ENCODE data around the gene SSR1. TPM values are rescaled to one million over a fixed set of nuclear protein-coding genes. Genes with fewer than 3 reads are reported as not detected.

Gene SSR1
- polyA plus RNA-seq, 1 donor = 134 TPM

DNA sequence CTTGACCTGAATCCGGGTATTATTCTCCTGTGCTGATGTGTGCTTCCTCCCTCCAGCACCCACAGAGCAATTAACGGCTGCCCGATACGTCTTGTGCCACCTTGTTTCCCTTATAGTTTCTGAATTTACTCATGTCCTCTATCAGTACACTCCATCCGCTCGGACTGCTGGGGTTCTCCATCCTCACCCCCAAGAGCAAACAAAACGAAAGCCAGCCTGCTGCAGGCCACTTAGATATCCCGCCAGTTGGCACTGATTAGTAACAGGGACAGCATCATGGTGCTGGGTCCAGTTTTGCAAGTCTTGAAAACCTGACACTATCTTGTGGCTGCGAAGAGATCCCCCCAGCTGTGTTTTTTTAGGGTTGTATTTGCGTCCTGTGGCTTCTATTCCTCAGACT, 71.8 kb downstream of the SSR1 start:
- no peak for DNase-seq

DNA sequence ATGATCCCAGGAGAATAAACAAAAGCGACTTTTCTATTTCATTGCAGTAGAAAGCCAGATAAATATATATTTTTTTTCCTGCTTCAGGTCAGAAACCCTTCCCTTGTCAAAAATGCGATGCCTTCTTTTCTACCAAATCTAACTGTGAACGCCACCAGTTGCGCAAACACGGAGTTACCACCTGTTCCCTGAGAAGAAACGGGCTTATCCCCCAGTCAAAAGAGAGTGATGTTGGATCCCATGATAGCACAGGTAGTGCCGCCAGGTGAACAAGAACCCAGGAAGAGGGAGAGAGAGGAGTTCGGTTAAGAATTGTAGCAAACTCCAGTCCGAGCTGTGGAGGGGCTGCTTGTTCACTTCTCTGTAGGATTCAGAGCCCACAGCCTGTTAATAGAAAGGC, 72.6 kb downstream of the SSR1 start:
- DNase-seq = no peak

DNA sequence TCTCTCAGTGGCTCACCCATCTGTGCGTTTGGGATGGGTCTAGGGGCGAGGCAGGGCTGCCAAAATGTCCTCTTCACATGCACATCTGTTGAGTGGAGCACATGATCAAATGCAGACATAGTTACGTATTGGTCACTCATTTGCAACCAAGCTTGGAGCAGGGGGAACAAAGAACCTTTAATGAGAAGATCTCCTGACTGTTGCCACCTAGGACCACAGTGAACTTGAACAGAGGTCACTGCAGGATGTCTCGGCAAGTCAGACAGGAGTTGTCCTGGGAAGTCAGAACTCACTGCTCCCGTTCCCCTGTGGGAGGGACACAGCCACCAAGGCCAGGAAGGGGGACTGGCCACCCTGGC, 73.4 kb downstream of the SSR1 start:
- DNase-seq = no peak

DNA sequence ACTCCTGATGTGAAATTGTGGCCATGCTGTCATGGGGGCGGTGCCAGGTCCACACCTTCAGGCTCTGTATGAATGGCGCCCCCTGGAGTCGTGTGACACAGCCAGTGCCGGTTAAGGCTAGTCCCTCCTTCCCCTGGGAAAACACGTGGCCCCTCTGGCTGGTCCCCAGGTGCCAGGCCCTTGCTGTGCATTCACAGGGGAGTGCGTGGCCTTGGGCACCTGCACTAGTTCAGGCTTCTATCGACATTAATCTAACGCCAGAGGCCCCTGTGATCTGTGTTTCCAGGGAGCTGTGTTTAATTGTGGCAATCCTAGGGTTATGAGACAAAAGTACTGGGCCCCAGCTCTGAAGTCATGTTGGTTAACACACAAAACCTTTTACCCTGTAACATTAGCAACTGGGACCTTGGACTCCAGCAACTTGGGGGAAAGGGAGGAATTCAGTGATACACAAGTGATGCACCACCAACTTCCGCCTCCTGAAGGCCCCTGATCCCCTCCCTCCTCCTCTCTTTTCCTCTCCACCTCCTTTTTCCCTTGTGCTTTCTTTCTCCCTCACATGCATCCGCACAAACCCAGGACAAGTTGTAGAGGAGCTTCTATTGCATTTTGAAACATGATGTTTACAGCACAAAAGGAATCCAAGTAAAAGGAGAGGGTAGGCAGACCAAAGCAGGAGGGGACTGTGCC, 74.0 kb downstream of the SSR1 start:
- DNase-seq = peak; percentile 89

DNA sequence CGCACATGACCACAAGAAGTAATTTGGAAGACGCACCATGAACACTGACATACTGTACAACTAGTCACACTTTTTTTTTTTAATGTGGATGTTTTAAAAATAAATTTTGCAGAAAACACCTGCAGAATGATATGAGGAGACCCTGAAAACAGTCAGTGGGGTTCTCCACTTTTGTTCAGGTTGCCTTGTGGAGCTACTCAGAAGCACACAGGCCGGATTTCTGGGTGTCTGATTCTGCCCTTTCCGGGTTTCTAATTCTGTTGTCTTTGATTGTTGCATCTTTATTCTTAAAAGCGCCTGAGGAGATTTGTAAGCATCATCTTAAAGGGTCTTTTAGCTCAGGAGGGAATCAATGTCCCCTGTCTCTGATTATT, 74.5 kb downstream of the SSR1 start:
- DNase-seq = no peak

DNA sequence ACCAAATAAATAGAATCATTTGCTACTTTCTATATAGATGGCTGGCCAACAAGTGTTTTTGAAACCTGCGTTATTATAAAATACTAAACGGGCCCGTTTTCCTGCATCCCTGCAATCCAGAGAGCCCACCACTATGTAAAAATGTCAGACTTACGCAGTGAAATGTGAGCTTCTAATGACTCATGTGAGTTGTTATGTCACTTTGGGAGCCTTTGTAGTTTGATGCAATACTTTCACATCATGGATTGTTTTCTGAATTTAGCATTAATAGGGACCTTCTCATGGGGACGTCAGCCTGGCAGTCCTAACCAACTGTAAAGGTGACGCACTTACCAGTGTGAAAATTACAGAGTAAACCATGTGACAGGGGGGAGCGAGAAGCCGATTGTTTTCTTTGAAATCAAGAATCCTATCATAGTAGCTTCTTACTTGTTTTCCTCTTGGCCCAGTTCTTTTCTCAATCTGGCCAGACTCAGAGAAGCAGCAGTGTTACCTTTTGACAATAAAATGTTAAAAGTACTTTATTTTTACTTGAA, 75.3 kb downstream of the SSR1 start:
- DNase-seq = no peak

DNA sequence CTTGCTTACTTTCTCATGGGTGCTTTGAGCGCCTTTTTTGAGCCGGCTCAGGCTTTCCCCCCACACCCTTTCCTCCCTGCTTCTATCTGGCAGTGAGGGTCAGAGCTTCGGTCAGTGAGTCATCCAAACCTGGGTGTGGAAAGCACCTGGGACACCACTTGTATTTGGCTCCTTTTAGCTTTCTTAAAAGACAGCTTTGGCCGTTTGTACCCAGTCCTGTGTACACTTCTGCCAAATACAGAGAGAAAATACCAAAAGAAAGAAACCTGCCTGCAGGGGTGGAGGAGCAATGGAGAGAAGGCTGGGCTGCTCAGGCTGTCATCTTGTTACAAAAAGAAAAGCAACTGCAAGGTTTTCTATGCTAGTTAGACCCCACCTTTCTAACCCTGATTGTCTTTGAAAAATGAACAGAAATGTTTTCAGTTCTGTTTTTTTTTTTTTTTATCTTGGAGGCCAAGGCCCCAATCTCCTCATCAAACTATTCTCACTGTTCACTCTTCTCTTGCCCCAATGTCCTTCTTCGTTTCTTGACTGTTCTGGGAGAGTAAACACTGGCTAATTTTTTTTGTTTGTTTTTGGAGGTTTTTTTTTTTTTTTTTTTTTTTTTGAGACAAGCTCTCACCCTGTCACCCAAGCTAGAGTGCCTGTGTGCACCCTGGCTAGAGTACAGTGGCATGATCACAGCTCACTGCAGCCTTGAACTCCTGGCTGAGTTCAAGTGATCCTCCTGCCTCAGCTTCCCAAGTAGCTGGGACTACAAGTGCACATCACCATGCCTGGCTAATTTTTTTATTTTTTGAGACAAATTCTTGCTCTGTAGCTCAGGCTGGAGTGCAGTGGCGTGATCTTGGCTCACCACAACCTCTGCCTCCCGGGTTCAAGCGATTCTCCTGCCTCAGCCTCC, 76.4 kb downstream of the SSR1 start:
- DNase-seq = no peak

DNA sequence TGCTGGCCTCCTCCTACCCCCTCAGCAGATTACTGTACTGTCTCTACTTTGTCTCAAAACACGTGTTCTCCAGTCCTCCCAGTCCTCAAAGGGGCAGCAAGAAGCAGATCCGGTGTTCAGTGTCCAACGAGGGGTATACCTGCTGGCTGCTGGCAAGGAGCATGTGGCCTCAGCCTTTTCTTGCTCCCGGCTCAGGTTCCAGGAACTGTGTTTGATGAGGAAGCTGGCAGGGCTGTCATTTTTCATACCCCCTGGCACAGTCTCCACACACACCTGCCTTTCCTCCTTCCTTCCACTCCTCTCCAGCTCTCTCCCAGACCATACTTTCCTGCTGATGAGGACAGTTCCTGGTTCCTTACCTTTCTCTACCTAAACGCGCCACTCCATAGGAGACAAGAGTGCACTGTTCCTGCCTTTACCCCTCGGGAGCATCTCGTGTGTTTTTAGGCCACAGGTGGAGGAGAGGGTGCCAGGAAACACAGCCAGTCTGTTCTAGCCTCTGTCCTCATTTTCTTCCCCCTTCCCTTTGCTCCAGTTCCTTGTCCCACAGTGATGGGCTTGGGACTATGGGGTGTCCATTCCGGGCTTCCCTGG, 77.2 kb downstream of the SSR1 start:
- DNase-seq = no peak

DNA sequence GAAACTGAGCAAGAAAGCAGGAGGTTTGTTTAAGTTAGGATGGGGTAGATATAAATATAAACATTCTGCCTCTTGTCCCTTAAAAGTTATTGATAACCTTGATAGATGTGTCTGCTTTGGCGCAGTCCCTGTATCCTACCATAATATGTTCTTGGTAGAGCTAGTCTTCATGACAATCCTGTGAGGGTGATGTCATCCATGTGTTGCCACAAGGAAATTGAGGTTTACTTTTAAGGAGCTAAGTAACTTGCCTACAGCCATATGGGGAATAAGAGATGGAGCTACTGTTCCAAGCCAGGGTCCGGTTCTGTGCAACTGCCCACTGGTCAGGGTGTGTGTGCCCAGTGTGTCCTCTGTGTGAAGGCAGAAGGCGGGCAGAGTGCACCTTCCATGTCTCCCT, 78.5 kb downstream of the SSR1 start:
- no peak for DNase-seq

DNA sequence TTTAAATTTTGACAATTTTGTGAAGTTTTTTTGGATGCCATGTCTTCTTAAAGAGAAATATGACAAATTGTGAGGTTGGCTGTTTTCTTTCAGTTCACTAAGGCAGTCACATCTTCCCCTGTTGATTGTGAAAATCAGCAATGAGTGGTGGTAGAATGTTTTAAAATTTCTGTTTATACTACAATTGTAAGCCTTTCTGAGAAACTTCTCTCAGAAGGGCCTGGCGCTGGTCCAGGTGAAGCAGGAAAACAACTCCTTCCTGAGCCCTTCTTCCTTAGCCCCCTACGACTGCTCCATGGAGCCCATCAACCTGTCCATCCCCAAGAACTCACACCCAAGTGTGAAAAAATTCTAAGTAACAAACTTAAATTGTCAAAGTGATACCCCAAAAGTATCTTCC, 80.6 kb downstream of the SSR1 start:
- no peak for DNase-seq

DNA sequence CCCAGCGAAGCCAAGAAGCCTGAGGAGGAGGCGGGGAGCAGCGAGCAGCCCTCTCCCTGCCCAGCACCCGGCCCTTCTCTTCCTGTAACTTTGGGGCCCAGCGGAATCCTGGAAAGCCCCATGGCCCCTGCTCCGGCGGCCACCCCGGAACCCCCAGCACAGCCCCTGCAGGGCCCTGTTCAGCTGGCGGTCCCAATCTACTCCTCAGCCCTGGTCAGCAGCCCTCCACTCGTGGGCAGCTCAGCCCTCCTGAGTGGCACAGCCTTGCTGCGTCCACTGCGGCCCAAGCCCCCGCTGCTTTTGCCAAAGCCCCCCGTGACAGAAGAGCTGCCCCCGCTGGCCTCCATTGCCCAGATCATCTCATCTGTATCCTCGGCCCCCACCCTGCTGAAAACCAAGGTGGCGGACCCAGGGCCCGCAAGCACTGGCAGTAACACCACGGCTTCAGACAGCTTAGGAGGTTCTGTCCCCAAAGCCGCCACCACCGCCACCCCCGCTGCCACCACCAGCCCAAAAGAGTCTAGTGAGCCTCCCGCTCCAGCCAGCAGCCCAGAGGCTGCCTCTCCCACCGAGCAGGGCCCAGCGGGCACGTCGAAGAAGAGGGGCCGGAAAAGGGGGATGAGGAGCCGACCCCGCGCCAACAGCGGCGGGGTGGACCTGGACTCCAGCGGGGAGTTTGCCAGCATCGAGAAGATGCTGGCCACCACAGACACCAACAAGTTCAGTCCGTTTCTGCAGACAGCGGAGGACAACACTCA, 81.9 kb downstream of the SSR1 start:
- DNase-seq = no peak

DNA sequence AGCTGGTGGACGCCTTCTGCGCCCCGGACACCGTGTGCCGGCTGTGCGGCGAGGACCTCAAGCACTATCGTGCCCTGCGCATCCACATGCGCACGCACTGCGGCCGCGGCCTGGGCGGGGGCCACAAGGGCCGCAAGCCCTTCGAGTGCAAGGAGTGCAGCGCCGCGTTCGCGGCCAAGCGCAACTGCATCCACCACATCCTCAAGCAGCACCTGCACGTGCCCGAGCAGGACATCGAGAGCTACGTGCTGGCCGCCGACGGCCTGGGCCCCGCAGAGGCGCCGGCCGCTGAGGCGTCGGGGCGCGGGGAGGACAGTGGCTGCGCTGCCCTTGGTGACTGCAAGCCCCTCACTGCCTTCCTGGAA, 82.7 kb downstream of the SSR1 start:
- DNase-seq = no peak

DNA sequence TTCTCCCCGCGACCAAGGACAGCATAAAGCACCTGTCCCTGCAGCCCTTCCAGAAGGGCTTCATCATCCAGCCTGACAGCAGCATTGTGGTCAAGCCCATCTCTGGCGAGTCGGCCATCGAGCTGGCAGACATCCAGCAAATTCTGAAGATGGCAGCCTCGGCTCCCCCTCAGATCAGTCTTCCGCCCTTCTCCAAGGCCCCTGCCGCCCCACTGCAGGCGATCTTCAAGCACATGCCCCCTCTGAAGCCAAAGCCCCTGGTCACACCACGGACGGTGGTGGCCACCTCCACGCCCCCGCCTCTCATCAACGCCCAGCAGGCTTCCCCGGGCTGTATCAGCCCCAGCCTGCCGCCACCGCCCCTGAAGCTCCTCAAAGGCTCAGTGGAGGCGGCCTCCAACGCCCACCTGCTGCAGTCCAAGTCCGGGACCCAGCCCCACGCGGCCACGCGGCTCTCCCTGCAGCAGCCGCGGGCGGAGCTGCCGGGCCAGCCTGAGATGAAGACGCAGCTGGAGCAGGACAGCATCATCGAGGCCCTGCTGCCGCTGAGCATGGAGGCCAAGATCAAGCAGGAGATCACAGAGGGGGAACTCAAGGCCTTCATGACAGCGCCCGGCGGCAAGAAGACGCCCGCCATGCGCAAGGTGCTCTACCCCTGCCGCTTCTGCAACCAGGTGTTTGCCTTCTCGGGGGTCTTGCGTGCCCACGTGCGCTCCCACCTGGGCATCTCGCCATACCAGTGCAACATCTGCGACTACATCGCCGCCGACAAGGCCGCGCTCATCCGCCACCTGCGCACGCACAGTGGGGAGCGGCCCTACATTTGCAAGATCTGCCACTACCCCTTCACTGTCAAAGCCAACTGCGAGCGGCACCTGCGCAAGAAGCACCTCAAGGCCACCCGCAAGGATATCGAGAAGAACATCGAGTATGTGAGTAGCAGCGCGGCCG, 83.3 kb downstream of the SSR1 start:
- DNase-seq = no peak

DNA sequence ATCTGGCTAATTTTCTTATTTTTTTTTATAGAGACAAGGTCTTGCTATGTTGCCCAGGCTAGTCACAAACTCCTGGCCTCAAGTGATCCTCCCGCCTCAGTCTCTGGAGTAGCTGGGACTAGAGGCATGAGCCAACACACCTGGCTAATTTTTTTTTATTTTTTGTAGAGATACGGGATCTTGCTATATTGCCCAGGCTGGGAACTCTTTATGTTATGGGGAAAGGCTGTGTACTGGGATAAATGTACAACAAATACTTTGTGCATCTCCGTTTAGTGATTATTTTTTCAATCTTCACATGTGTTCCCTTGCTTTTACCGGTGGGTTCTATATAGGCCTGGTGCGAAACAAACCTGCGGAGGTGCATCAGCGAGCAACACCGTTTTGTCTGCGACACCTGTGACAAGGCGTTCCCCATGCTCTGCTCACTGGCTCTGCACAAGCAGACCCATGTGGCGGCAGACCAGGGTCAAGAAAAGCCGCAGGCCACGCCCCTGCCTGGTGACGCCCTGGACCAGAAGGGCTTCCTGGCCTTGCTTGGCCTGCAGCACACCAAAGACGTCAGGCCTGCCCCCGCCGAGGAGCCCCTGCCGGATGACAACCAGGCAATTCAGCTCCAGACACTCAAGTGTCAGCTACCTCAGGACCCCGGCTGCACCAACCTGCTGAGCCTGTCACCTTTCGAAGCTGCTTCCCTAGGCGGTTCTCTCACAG, 84.2 kb downstream of the SSR1 start:
- no peak for DNase-seq

DNA sequence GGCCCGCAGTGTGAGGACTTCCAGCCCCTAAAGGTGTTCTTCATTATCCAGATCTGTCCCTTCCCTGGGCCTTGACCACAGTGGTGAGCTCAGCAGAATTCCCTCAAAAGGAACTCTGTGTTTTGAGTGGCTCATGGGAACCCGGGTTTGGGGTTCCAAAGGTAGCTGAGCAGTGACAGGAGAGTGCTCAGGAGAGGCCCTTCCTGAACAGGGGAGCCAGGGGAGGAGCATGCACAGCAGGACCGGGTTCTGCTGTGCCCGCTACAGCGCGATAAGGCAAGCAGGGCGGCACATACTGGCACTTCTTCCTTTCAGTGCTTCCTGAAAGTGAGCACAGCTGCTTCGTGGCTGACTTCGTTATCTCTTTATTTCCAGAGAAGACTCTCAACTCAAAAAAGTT, 88.3 kb downstream of the SSR1 start:
- no peak for DNase-seq

DNA sequence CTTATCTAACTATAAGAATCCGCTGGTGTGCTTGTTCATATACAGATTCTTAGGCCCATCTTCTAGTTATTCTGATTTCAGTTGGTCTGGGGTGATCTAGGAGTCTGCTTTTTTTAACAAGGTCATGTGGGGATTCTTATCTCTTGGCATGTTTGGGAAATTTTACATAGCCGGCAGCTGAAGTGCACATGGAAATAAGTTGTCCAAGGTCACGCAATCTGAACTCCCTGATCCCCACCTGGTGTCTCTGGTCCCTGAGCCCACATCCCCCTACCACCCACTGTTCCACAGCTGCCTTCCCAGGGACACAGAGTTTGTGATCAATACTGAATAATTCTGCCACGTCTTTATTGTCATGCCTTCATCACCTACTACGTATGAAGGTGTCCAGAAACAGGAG, 90.8 kb downstream of the SSR1 start:
- no peak for DNase-seq

DNA sequence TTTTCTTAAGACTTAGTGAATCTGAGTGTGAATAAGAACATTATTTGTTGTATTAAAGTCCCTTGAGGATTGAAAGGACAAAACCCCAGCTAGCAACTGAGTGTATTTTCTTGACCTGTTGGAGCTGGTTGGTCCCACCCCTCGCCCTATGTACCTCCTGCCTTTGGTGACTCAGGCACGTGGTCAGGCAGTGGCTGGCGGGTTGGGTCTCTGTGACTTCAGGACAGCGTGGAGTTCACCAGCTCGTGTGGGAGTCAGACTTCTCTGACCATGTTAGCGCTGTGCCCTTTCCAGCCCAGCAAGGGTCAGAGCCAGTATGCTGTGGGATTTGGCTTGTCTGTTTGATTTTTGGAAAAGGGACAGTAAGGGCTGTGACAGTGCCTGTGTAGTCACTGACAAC, 93.7 kb downstream of the SSR1 start:
- DNase-seq = no peak

DNA sequence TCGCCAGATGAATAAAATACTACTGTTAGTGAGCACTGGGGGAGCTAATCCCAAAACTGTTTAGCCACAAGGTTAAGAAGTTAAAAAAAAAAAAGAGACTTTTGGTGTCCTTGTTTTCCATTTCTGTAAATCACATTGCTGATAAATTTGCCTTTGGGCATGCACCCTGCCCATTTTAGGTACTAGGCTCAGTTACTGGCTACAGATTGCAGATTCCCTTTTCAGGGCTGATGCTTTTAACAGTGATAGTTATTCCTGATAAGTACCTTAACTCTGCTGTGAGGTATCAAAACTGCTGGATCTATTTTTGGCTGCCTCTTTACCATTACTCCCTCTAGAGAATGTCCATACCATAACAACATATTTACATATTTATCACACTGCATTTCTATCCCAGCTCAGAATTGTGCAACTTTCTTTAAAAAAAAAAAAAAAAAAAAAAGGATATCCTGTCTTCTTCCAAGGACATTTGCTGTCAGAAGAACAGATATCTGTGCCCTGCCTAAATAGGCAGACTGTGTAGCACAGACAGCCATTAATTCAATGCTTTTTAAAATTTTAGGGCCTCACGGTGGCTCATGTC, 94.5 kb downstream of the SSR1 start:
- no peak for DNase-seq

Measured in left kidney (tissue), 2 donors.